Mesangial cell (primary cell): ENCODE data around the gene S100A13. TPM values are rescaled to one million over a fixed set of nuclear protein-coding genes. Genes with fewer than 3 reads are reported as not detected.

Experiments
- total RNA-seq: library from RNA; depleted of rRNA; stranded (reverse); fragments of >200 nt; gene quantifications from 2 replicates; pipeline ENCODE4 v1.2.3, GENCODE V29; 2015

The S100A13 gene
- total RNA-seq: 146 and 185 TPM in 2 replicates

GRCh38 chr1:153626904-153627714 is at the start of gene S100A13:
Gene S100A13, minus strand, starts transcription at chr1:153627505. Its CDS starts 1,033 bp downstream, at chr1:153626472.

GRCh38 chr1:153670859-153671627 is 43.7 kb upstream of the S100A13 start, which contains the start of gene ILF2:
Gene ILF2, minus strand, starts transcription at chr1:153670993. Its CDS starts 71 bp downstream, at chr1:153670922.

DNA sequence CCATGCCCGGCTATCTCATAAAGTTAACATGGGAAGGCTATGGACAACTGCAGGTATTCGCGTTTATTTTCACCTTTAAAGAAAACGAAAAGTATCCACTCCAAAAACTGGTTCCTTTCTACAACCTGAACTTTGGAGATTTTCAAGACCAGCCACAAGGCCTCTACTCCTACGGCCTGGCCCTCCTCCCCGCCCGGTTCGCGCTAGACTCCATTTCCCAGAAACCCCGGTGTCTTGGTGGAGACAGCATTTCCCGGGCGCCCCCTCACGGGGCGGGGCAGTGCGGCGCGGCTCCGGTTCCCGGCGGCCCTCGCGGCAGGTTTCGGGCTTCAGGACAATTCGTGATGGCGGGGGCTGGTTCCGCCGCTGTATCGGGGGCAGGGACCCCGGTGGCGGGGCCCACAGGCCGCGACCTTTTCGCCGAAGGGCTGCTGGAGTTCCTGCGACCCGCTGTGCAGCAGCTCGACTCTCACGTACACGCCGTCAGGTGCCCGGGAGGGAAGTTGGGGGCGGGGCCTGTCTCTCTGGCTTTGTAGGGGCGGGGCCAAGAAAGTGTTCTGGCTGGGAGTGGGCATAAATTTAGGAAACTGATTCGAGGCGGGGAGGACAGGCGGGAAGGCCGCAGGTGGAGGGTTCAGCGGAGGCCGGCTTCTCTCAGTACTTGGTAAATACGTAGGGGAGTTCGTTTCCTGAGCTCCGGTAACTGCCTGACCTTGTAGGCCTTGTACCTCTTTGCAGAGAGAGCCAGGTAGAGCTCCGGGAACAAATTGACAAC is 31.3 kb upstream of the S100A13 start, which contains the start of gene SNAPIN:
TSS of gene SNAPIN (plus strand) at position 304 of the 775 bp plus-strand sequence. CDS start at position 345, 41 bp downstream.

GRCh38 chr1:153633754-153634665 is 6.7 kb upstream of the S100A13 start, which contains the start of gene CHTOP:
Gene CHTOP, plus strand, starts transcription at chr1:153634066. Its CDS starts 2,523 bp downstream, at chr1:153636589.

GRCh38 chr1:153627715-153628626 is 666 bp upstream of the S100A13 start, which contains the start of gene S100A1:
Gene S100A1, plus strand, starts transcription at chr1:153628434. Its CDS starts 2,088 bp downstream, at chr1:153630522.

GRCh38 chr1:153616144-153616916 is 11.0 kb downstream of the S100A13 start, which contains the start of gene S100A14:
Gene S100A14, minus strand, starts transcription at chr1:153616325. Its CDS starts 467 bp downstream, at chr1:153615858.

DNA sequence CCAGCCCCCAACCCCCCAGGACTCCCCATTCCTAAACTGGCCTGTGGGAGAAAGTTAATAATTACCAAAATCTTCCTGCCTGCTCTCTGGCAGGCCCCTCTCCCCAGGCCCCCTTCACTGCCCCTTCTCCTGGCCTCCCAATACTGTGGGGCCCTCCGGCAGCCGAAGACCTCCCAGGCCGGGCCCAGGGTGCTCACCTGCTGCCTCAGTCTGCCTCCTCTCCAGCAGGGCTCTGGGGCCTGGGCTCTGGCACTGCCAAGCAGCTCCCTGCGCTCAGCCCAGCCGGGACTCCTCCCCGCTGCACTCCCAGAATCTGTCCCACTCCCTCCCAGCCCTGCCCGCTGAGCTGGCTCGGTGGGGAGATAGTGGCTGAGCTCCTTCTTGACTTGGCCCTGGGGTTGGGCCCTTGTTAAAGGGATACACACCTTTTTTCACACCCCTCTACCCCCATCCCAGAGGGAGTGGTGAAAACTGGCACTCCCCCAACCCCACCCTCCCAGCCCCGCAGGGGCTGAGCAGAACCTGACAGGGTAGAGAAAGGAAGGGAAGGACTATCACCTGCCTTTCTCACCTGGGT is 14.5 kb downstream of the S100A13 start, which contains the start of gene S100A16:
TSS of gene S100A16 (minus strand) at position 383 of the 577 bp plus-strand sequence. CDS start 4,986 bp downstream, outside the sequence.

Other genes with a start within 250 kb of the S100A13 start
- gene S100A8, start 236.4 kb downstream of the S100A13 start, total RNA-seq: not detected in 2 replicates
- gene S100A7A, start 211.0 kb downstream of the S100A13 start, total RNA-seq: not detected in 2 replicates
- gene S100A7, start 166.9 kb downstream of the S100A13 start, total RNA-seq: not detected in 2 replicates
- gene S100A6, start 91.5 kb downstream of the S100A13 start, total RNA-seq: 1,631 and 1,651 TPM in 2 replicates
- 0.16 and 2.5 TPM in 2 replicates for gene S100A5, start 86.6 kb downstream of the S100A13 start, total RNA-seq
- 21.2 and 31.3 TPM in 2 replicates for gene S100A4, start 81.7 kb downstream of the S100A13 start, total RNA-seq
- gene S100A3, start 78.2 kb downstream of the S100A13 start, total RNA-seq: 5.8 and 42.2 TPM in 2 replicates
- 3.5 and 21.7 TPM in 2 replicates for gene S100A2, start 61.7 kb downstream of the S100A13 start, total RNA-seq
- gene S100A16, start 14.4 kb downstream of the S100A13 start, total RNA-seq: 433 and 734 TPM in 2 replicates
- gene S100A14, start 11.2 kb downstream of the S100A13 start, total RNA-seq: 1.1 TPM in 1 of 2 replicates, not detected in the other
- gene S100A1, start 929 bp upstream of the S100A13 start, total RNA-seq: 4.4 TPM in 1 of 2 replicates, not detected in the other
- gene CHTOP, start 6.6 kb upstream of the S100A13 start, total RNA-seq: 36.4 and 38.1 TPM in 2 replicates
- 64.7 and 84.4 TPM in 2 replicates for gene SNAPIN, start 31.2 kb upstream of the S100A13 start, total RNA-seq
- 133 and 266 TPM in 2 replicates for gene ILF2, start 43.5 kb upstream of the S100A13 start, total RNA-seq
- 4.7 and 74.3 TPM in 2 replicates for gene NPR1, start 51.2 kb upstream of the S100A13 start, total RNA-seq
- gene INTS3, start 100.5 kb upstream of the S100A13 start, total RNA-seq: 28.2 and 39.3 TPM in 2 replicates
- 7.3 and 24.0 TPM in 2 replicates for gene SLC27A3, start 147.9 kb upstream of the S100A13 start, total RNA-seq